Amniotic stem cell (primary cell): ENCODE data around the gene RWDD2A.
"Not testable (repeated sequence)": the region's sequence is repeated elsewhere in the genome, so short reads cannot be mapped to it uniquely, and the experiment has no call there.

Source experiments
- DNase-seq: peaks from one replicate; lab custom pipeline; 2025; lab: John Stamatoyannopoulos, UW

Gene RWDD2A

DNA sequence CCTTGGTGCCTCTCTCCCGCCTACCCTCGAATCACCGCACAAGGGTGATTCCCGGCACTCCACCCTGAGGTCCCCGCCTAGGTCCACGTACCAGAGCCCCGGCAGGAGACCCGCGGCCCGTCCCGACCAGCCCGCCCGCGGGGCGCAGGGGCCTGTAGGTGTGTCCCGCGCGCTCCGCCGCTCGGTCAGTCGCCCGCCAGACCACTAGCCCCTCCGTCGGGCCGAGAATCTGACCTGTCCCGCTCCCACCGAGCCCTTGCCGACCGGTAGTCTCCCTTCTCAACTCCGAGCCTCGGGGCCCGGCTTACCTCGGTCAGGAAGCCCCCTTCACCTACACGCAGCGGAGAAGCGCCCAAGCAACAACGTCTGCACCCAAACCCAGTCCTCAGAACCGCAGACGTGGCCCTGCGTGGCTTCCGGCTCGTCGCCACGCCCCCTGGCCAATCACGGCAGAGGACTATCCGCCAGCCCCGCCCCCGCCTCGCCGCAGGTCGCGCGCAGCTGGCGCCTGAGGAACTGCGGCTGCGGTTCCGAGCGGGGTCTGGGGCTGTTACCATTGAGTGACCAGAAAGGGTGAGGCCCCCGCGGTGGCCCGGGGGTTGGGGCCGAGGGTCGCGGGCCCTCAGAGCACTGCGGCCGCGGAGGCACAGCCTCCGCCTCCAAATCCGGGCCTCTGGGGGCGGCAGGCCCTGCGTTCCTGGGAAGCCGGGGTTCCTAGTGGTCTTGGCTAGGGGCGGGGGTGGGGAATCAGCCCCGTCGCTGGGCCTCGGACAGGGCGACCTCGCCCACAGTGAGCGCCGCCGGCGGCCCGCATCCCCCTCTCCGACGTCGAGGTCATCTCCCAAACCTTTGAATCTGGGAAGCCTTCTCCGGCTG lies at the start of gene RWDD2A, which contains the start of gene PGM3:
TSS of gene RWDD2A (plus strand) at position 487 of the 876 bp plus-strand sequence. CDS start 1,095 bp downstream, outside the sequence.
TSS of gene PGM3 (minus strand) at position 395 of the 876 bp plus-strand sequence. CDS start 2,253 bp downstream, outside the sequence.
- peak; percentile 82 for DNase-seq

DNA sequence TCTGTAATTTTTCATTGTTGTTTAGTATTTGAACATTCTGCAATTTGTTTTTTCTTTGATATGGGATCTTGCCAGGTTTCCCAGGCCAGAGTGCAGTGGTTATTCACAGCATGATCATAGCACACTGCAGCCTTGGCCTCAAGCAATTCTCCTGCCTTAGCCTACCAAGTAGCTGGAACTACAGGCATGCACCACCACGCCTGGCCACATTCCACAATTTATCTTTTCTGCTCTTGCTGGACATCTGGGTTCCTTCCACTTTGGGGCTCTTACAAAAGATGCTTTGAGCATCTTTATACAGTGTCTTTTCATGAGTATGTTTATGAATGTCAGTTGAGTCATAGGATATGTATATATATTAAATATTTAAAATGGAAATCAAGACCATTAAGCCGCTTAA lies 42.0 kb upstream of the RWDD2A start:
- no peak for DNase-seq

DNA sequence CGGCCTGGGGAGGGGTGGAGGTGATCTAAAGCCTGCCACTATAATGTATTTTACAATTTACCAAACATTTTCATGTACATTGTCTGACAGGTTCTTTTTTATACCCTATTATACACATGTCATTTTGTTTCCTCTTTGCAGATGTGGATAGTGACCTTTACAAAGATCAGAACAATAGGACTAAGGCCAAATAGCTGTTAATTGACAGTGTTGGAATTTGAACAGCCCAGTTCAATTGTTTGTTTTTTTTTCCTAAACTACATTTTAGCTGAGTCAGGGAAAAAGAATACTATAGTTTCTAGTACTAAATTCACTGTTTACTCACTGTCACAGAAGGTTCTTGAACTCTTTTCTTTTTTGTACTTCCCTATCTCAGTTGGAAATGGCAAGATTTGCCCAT lies 40.2 kb upstream of the RWDD2A start:
- no peak for DNase-seq

DNA sequence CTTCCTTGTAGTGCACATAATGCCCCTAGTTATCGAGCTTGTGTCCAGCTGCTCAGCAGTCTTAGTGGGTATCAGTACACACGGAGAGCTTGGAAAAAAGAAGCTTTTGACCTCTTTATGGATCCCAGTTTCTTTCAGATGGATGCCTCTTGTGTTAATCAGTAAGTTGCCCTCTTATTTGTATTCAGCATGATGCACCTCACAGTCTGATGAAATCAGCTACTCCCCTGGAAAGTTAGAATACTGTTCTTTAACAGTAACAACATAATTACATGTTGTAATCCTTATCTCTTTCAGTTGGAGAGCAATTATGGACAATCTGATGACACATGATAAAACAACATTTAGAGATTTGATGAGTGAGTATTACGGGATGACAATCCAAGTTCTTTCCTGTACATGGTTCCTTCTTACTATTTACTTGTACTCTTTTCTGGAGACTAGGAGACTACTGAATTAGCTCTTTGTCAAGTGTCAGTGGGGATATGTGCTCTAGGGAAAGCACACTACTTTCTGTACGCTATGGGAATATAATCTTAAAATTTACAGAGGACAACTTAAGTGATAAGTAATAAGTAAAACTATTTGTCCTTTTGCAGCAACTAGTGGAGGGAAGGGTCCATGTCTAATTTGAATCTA lies 39.2 kb upstream of the RWDD2A start:
- DNase-seq, result no peak

DNA sequence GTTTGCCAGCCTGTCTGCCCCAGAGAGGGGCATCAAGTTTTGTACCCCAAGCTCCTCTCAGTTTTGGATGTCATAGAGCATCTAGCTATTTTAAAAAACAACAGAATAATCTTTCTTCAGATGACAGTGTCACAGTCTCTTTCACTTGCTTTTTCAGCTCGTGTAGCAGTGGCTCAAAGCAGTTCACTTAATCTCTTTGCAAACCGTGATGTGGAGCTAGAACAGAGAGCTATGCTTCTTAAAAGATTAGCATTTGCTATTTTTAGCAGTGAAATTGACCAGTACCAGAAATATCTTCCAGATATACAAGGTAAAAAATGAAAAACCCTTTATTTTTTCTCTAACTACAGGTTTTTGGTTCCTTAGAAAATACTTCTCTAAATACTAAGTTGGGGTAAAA lies 37.4 kb upstream of the RWDD2A start:
- DNase-seq, result no peak

DNA sequence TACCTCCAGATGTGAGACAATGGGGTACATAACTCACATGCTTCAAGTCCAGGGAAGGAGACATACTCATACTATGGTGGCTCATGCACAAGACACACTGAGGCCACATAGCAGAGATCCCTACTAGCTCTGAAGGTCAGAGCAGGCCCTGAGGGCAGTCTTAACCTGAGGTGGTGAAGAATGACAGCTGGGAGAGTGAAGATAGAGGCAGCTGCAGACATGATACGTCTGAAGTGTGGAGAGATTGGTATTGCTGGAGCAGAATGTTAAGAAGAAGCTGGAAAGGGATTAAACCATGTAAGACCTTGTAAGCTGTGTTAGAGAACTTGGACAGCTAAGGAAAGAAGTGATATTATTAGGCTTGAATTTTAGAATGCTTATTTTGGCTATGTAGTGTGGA lies 33.0 kb upstream of the RWDD2A start:
- DNase-seq, result no peak

DNA sequence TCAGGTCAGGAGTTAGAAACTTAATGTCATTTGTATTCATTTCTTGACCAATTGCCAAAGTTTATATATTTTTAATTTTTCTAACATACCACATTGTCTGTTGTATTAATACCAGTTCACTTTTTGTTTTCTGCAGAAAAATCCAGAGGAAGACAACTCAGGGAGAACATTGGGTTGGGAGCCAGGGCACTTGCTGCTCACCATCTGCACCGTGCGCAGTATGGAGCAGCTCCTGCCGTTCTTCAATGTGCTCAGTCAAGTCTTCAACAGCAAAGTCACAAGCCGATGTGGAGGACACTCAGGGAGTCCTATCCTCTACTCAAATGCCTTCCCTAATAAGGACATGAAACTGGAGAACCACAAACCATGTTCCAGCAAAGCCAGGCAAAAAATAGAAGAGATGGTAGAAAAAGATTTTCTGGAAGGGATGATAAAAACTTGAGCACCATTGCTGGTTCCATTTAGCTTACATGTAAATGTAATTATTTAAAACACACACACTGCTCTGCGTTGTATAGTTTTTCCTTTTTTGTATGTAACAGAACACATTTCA lies 25.4 kb upstream of the RWDD2A start:
- no peak for DNase-seq

DNA sequence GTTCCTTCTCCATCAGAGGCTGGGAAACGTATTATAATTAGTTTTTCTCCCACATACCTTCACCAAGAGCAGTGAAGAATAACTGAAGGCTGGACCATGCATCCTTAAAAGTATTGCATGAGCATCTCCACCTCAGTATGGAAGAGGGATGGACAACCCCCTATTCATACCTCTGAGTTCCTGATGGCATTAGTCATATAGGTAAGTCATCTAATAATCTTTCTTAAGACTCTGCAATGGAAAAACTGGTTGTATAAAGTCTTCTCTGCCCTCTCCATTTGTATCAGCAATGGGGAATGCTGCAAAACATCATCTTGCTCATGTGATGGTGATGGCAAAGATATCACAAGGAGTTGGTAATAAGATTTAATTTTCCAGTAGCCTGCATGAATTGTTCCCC lies 24.6 kb upstream of the RWDD2A start:
- no peak for DNase-seq

DNA sequence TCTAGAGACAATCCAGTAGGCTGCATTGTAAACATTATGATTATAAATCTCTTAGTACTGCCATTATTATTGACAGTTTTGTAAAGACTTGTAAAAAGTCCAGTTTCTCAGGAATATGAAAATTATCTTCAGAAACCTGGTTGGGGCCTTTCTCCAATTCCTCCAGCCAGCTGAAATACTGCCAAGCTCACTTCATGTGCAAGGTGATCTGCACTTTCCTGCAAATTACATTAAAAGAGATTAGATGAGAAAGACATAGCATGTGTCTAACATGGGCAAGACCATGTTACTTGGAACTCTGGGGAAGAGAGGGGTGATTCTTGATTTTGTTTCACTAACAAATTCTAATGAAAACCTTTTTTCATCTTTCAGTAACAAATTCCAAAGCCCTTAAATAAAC lies 24.1 kb upstream of the RWDD2A start:
- DNase-seq, result no peak

DNA sequence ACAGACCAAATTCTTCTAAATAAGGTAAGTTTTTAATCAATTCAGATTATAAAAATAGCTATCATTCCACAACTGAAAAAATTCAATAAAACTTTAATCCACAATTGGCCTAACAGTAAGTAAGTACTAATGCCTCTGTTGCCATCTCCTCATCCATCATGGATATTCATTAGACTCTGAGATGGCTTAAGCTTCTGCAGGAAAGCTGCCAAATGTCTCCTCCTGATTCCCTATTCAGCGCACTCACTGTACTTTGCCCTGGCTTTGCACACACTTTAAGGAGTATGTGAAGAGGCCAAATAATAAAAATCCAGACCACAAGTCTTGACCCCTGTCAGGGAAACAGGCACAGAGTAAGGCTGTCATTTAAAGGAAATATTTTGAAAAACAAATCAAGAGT lies 23.6 kb upstream of the RWDD2A start:
- no peak for DNase-seq

DNA sequence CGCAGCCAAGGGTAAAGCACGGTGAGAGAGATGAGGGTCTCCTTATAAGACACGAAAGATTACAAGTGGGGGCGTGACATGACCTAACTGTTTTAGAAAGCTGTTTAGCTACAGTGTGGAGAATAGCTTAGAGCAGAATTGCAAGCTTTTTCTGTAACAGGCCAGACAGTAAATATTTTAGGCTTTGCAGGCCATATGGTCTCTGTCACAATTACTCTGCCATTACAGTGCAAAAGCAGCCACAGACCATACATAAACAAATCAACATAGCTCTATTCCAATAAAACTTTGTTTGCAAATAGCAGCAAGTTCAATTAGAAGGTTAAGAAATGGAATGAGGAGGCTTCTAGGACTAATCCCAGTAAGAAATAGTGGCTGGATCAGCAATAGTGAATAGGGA lies 16.9 kb upstream of the RWDD2A start:
- no peak for DNase-seq

DNA sequence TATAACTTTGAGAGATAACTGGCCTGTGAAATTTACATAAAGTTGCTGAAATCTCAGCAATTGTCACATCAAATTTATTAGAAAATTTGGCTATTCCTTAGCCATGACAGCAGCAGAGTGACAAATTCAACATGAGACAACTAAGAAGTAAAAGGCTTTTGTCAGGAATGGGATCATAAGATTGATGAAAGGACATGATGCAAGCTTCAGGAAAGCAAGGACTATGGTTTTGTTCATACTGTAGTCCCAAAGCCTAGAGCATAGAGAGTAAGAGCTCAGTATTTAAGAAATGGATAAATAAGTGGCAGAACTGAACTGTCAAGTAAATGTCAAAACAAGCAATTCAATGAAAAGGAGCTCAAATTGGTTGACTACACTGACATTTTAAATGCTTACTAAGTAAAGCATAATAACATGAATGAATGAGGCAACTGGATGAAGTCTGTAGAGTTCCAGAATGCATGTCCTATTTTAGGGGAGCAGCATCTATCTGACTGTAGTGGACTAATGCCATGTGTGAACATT lies 12.7 kb upstream of the RWDD2A start:
- no peak for DNase-seq

DNA sequence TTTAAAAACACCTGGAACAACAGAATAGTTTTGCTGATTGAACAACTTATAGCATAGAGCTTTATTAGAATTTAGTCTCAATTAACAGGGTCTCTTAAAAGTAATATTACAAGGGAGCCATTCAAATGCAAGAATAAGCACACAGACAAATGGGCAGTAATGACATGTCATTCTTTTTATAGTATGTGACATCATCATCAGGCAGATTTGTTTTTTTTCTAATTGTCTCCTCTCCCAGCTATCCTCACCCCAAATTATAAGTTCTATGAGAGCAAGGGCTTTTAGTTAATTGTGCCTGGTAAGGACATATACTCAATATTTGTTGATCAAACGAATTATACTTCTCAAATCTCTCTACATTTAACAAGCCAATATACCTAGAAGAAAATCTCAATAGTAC lies 11.0 kb upstream of the RWDD2A start:
- no peak for DNase-seq

DNA sequence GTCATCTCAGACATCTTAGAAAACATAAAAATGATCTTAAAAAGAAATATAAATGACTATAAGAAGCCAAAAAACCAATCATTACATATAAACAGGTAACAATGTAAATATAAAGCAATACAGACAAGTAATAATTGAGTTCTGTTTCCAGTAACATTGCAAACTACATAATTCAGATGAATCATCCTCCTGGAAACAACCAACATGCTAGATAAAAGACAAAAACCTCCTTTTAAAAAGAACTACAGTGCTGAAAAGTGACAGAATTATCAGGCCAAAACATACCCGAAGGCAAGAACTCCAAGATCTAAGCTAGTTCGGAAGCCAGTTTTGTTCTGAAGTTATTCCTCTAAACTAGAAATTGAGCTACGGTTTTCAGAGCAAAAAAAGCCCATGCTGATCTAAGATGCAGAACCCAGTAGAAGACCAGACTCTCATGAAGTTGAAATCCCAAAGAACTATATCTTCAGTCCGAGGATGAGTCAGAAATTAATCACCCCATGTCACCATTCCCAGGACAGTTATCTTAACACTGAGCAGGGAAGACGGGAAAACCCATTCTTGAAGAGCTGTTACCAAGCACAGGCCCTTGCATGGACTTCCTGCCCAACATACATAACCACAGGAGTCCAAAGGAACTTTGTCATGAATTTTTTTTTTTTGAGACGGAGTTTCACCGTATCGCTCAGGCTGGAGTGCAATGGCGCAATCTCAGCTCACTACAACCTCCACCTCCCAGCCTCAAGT lies 9.9 kb upstream of the RWDD2A start:
- DNase-seq, result peak; percentile 56

DNA sequence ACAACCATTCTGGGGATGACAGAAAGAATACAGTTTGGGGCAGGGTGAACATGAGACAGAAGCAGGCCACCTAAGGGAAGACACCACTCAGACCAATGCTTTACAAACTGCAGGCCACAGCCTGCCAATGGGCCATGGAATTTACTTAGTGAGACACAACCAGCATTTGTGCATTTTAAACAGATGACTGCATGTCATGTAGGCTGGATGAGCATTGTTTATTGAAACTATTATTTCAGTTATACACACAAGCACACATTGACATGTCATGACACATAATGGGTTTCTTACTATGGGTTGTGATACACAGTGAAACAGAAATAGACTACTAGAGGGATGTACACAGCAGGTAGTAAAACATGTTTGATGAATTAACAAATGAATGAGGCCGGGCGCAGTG lies 8.1 kb upstream of the RWDD2A start:
- DNase-seq, result no peak

DNA sequence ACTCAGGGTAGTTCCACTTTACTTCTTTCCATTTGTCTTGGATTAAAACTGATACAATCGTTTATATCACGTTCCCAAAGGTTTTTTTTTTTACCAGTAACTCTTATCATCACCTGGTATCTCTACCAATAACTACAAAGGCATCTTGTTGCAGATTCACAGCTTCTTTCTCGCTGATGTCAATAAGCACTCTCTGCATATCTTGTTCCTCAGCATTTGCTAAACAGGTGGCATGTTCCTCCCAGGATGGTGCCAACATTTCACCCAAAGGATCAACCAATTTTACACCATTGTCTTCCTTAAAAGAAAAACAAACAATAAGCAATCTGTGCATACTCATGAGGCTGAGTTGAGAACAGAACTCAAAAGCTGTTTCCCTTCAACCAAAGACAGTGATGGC lies 4.7 kb upstream of the RWDD2A start:
- DNase-seq, result no peak

DNA sequence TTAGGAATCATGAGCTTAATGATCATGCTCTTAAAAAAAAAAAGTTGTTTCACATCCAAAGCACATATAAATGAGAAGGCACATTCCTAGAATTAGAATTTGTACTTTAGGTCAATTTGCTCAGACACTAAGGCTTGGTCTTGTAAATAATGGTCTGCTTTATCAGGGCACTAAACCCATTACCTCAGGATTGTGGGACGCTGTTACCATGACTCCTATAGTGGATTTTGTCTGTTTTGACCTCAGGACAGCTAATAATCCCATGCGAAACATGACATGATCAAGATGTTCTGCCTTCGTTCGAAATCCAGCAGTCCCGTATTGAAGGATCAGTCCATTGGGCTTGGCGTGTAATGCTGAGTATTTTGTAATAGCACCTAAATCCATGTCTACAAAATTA lies 2.5 kb upstream of the RWDD2A start:
- no peak for DNase-seq

DNA sequence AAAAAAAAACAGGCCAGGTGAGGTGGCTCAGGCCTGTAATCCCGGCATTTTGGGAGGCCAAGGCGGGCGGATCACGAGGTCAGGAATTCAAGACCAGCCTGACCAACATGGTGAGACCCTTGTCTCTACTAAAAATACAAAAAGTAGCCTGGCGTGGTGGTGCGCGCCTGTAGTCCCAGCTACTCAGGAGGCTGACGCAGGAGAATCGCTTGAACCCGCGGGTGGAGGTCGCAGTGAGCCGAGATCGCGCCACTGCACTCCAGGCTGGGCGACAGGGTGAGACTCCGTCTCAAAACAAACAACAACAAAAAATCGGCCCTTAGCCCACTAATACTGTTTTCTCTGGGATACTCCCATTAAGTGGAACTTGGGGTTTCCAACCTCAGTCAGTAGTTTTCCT lies 1.2 kb upstream of the RWDD2A start:
- DNase-seq, result not testable (repeated sequence)

DNA sequence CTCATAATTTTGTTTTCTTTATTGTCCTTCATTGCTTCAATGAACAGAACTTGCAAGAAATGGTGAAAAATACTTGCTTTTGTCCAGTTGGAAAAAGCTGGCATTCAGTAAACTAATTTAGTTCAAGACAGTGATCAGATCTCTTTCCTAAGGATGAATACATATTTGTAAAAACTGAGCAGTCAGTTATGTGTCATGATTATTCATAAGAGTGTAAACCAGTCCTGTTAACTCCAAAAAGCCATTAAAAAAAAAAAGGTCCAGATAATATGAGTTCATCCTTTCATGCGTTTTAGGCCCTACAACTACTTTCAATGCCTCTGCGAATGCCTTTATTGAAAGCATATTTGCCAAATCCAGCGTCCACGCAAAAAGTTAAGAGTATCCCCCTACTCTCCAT lies 701 bp upstream of the RWDD2A start:
- DNase-seq, result no peak

DNA sequence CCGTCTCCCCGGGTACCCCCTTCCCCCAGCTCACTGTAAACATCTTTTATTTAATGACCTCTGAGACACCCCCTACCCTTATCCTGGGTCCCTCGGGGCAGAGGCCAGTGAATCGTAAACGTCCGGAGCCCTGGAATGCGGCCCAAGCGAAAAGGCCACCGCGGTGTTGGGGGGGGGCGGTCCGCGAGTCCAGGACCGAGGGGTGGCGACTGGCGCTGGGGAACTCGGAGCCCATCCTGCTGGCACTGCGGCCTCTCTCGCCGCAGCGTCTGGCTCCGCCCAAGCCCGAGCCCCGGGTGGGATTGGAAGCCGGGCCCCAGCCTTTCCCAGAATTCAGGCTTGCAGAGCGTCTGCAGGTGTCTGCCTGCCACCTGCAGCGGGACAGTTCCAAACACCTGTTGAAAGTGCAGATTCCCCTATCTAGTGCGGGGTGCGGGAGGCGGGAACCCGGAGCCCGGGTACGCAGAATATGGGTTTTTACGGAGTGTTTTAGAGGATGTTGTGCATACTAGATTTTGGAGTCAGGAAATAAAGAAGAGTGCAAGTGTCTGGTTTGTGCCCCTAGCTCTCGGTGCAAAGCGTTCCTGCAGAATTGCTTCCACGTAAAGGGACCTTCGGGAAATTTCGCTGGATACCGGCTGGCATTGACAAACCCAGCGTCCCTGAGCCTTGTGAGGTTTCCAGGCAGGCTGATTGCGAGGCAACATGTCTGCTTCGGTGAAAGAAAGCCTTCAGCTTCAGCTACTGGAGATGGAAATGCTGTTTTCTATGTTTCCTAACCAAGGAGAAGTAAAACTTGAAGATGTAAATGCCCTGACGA lies 800 bp downstream of the RWDD2A start:
- no peak for DNase-seq

DNA sequence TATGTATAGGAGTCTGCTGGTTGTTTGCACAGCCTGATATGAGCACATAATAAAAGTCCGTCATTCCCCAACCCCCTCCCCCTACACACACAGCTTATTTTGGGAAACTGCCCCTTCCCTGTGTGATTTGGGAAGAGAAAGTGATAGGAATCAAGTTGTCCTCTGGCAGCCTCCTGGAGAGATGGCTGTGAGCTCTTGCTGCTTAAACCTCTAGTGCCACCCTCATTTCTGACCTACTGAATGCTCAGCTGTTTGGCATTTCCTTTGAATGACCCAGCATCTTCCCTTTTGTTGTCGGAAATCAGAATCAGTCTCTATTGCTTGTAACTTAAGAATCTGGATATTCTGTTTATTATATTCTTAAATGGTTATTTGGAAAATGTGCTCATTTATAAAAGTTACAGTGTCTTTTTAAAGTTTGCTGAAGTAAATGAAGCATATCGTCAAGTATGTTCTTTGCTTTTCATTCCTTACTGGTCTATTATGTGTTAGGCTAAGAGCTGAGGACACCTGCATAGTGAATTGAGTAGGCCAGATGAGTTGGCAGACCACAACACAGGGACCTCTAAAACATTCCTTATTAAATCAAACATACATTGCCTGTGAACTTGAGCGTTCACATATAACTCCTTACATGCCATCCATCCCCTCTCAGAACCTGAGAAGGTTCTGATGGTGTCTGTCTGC lies 5.5 kb downstream of the RWDD2A start:
- peak; percentile 35 for DNase-seq
